Large intestine (tissue), 3 donors: Measurements from ENCODE around the gene GPRC5A. TPM values are rescaled to one million over a fixed set of nuclear protein-coding genes. Genes with fewer than 3 reads are reported as not detected.

Experiments
- DNase-seq, 2 donors: peaks; one replicate each; pipeline versions ENCODE4 v3.0.0 to v3.0.0-alpha.2; 2013
- H3K27ac ChIP-seq: one replicate; pipeline ENCODE4 v1.5.1; 2013; ENCODE audit warnings: low read length
- H3K27me3 ChIP-seq: 2 replicates; pipeline ENCODE4 v1.6.1; 2013; ENCODE audit warnings: low read length; ENCODE audit not compliant: control insufficient read depth, insufficient read depth
- H3K36me3 ChIP-seq: 2 replicates; pipeline ENCODE4 v1.6.1; 2013; ENCODE audit warnings: low read length; ENCODE audit not compliant: control insufficient read depth, insufficient read depth
- H3K4me1 ChIP-seq: one replicate; pipeline ENCODE4 v1.6.1; 2013; ENCODE audit warnings: low read length; ENCODE audit not compliant: control insufficient read depth, insufficient read depth
- H3K4me3 ChIP-seq: one replicate; pipeline ENCODE4 v1.5.1; 2013; ENCODE audit warnings: low read length
- H3K9me3 ChIP-seq: one replicate; pipeline ENCODE4 v1.6.1; 2013; ENCODE audit warnings: mild to moderate bottlenecking, low read depth, low read length, moderate library complexity; ENCODE audit not compliant: control insufficient read depth
- WGBS: methylation state at CpG from one replicate; pipeline ENCODE4 v1.1.5; 2013; ENCODE audit warnings: low lambda C conversion rate; ENCODE audit not compliant: insufficient coverage; 5-methylcytosine and 5-hydroxymethylcytosine counted together
- polyA plus RNA-seq: library from polyadenylated mRNA; unstranded; fragments of 120-200 nt; gene quantifications from one replicate; pipeline ENCODE4 v1.2.1, GENCODE V29; 2013

Gene GPRC5A
- polyA plus RNA-seq, 1 donor: 19.4 TPM

GRCh38 chr12:12958886-12959285 is 67.5 kb downstream of the GPRC5A start:
- no peak overlapping the region for H3K27ac ChIP-seq
- H3K4me3 ChIP-seq: no peak overlapping the region
- no peak for DNase-seq
- H3K9me3 ChIP-seq: no peaks in the 10 kb centered on the region
- H3K4me1 ChIP-seq: peaks cover 7% of the 10 kb centered on the region
- WGBS: 70% methylated on average over 4 of the region's 7 CpGs
- no peaks in the 10 kb centered on the region for H3K36me3 ChIP-seq
- H3K27me3 ChIP-seq: no peaks in the 10 kb centered on the region

- no peaks in the 10 kb centered on the region for H3K9me3 ChIP-seq
- H3K4me1 ChIP-seq: no peaks in the 10 kb centered on the region
- WGBS: no CpG with 5 or more reads among the region's 5 CpGs
- no peak overlapping the region for H3K27ac ChIP-seq
- H3K27me3 ChIP-seq: no peaks in the 10 kb centered on the region
- no peak for DNase-seq
- H3K4me3 ChIP-seq: no peak overlapping the region
- no peaks in the 10 kb centered on the region for H3K36me3 ChIP-seq
These were observed 69.4 kb downstream of the GPRC5A start for GRCh38 chr12:12960639-12961209.

GRCh38 chr12:12964255-12964654 is 72.9 kb downstream of the GPRC5A start:
- no CpG with 5 or more reads among the region's 4 CpGs for WGBS
- no peak for DNase-seq
- peaks cover 14% of the 10 kb centered on the region for H3K36me3 ChIP-seq
- no peak overlapping the region for H3K4me3 ChIP-seq
- H3K27me3 ChIP-seq: no peaks in the 10 kb centered on the region
- H3K9me3 ChIP-seq: no peaks in the 10 kb centered on the region
- no peaks in the 10 kb centered on the region for H3K4me1 ChIP-seq
- H3K27ac ChIP-seq: no peak overlapping the region

- H3K9me3 ChIP-seq: no peaks in the 10 kb centered on the region
- no peaks in the 10 kb centered on the region for H3K4me1 ChIP-seq
- DNase-seq: no peak
- H3K36me3 ChIP-seq: peaks cover 18% of the 10 kb centered on the region
- H3K4me3 ChIP-seq: no peak overlapping the region
- WGBS: 60% methylated on average over 1 of the region's 4 CpGs
- H3K27ac ChIP-seq: no peak overlapping the region
- no peaks in the 10 kb centered on the region for H3K27me3 ChIP-seq
These were observed 74.5 kb downstream of the GPRC5A start for GRCh38 chr12:12965836-12966235.

Other genes starting within 250 kb of the GPRC5A start
- gene GPR19, start 195.4 kb upstream of the GPRC5A start, polyA plus RNA-seq: 1.4 TPM
- 85.9 TPM for gene CDKN1B, start 174.2 kb upstream of the GPRC5A start, polyA plus RNA-seq
- gene APOLD1, start 105.9 kb upstream of the GPRC5A start, polyA plus RNA-seq: 13.8 TPM
- gene DDX47, start 78.2 kb upstream of the GPRC5A start, polyA plus RNA-seq: 54.3 TPM
- 2.4 TPM for gene GPRC5D, start 60.6 kb downstream of the GPRC5A start, polyA plus RNA-seq
- gene HEBP1, start 108.7 kb downstream of the GPRC5A start, polyA plus RNA-seq: 237 TPM
- gene FAM234B, start 152.8 kb downstream of the GPRC5A start, polyA plus RNA-seq: 5.3 TPM
- 1.6 TPM for gene GSG1, start 212.1 kb downstream of the GPRC5A start, polyA plus RNA-seq